GM19043 (cell line): Measurements from ENCODE around the gene DGKG.
A peak's percentile ranks its signal among the peaks of the same experiment; 100 is the strongest.

ENCODE experiments used
- ATAC-seq: cut with Tn5 transposase; IDR thresholded peaks from one replicate; pipeline ENCODE4 v1.9.1; 2021; ENCODE audit warnings: low read depth; ENCODE audit not compliant: unreplicated experiment

DGKG gene

GRCh38 chr3:186281176-186281575, 80.9 kb downstream of the DGKG start:
- ATAC-seq: no peak

GRCh38 chr3:186280737-186281136, 81.3 kb downstream of the DGKG start:
- ATAC-seq: no peak

- no peak for ATAC-seq
Observed at GRCh38 chr3:186277268-186277909, 84.6 kb downstream of the DGKG start.

- no peak for ATAC-seq
Observed at GRCh38 chr3:186275436-186275835, 86.6 kb downstream of the DGKG start.

GRCh38 chr3:186273586-186273985, 88.4 kb downstream of the DGKG start:
- no peak for ATAC-seq

GRCh38 chr3:186270701-186271100, 91.3 kb downstream of the DGKG start:
- ATAC-seq: no peak

GRCh38 chr3:186268616-186269448, 93.2 kb downstream of the DGKG start:
- no peak for ATAC-seq

- ATAC-seq: no peak
Observed at GRCh38 chr3:186267758-186268157, 94.3 kb downstream of the DGKG start.

- ATAC-seq: no peak
Observed at GRCh38 chr3:186264608-186265400, 97.2 kb downstream of the DGKG start.

GRCh38 chr3:186261638-186262037, 100.4 kb downstream of the DGKG start:
- ATAC-seq: no peak

GRCh38 chr3:186260726-186261125, 101.3 kb downstream of the DGKG start:
- no peak for ATAC-seq

- peak; percentile 52 for ATAC-seq
Observed at GRCh38 chr3:186259612-186260383, 102.2 kb downstream of the DGKG start.

GRCh38 chr3:186258968-186259367, 103.1 kb downstream of the DGKG start:
- no peak for ATAC-seq

- no peak for ATAC-seq
Observed at GRCh38 chr3:186257866-186258265, 104.2 kb downstream of the DGKG start.

GRCh38 chr3:186255703-186256331, 106.2 kb downstream of the DGKG start:
- ATAC-seq: no peak

GRCh38 chr3:186254676-186255650, 107.1 kb downstream of the DGKG start:
- peak; percentile 65 for ATAC-seq

GRCh38 chr3:186251948-186252619, 110.0 kb downstream of the DGKG start:
- ATAC-seq: no peak

- ATAC-seq: no peak
Observed at GRCh38 chr3:186248850-186249249, 113.2 kb downstream of the DGKG start.
